ENCODE results near the gene RPL22L1. TPM values are rescaled to one million over a fixed set of nuclear protein-coding genes. Genes with fewer than 3 reads are reported as not detected.
"Not testable (repeated sequence)": the region's sequence is repeated elsewhere in the genome, so short reads cannot be mapped to it uniquely, and the experiment has no call there.

Gene RPL22L1
- total RNA-seq, 4 donors from 2014 or later: 76.0 to 344 (median 191) TPM

- Histone ChIP-seq H3K9me3 (no peaks in the 10 kb centered on the region), H3K4me1 (peaks cover 7 to 18% (median 8%) of the 10 kb centered on the region in 3 donors), H3K27me3 (peaks cover 0 to 10% (median 0%) of the 10 kb centered on the region in 4 donors), H3K4me3 (no peak overlapping the region), H3K27ac (no peak overlapping the region), H3K36me3 (no peaks in the 10 kb centered on the region)
- intact Hi-C loops (cut with DNase I): no loop called here
- WGBS, 2 donors: 93 to 96% methylated on average over 3 of the region's 3 CpGs
- DNase-seq: no peak
- no peak for TF ChIP-seq POLR2A (IDR thresholded peaks at IDR 0.05)
- TF ChIP-seq CTCF (IDR thresholded peaks at IDR 0.05): no peak
Measured at GRCh38 chr3:170903123-170903522, 33.1 kb upstream of the RPL22L1 start.

GRCh38 chr3:170899455-170899854 lies 29.5 kb upstream of the RPL22L1 start:
- TF ChIP-seq CTCF (IDR thresholded peaks at IDR 0.05) (no peak), POLR2A (IDR thresholded peaks at IDR 0.05) (no peak)
- H3K9me3 ChIP-seq: no peaks in the 10 kb centered on the region
- 90 to 100% methylated on average over 1 of the region's 1 CpG for WGBS, 2 donors
- no peak for DNase-seq
- H3K4me3 ChIP-seq: no peak overlapping the region
- intact Hi-C loops (cut with DNase I): no loop called here
- H3K36me3 ChIP-seq: no peaks in the 10 kb centered on the region
- no peaks in the 10 kb centered on the region for H3K4me1 ChIP-seq
- no peaks in the 10 kb centered on the region for H3K27me3 ChIP-seq
- H3K27ac ChIP-seq: no peak overlapping the region

- intact Hi-C loops (cut with DNase I): no loop called here
- Histone ChIP-seq H3K9me3 (no peaks in the 10 kb centered on the region), H3K36me3 (no peaks in the 10 kb centered on the region), H3K27me3 (no peaks in the 10 kb centered on the region), H3K4me3 (no peak overlapping the region), H3K4me1 (no peaks in the 10 kb centered on the region), H3K27ac (no peak overlapping the region)
- TF ChIP-seq CTCF (IDR thresholded peaks at IDR 0.05): no peak
- no peak for TF ChIP-seq POLR2A (IDR thresholded peaks at IDR 0.05)
- no peak for DNase-seq
- 91 to 93% methylated on average over 2 of the region's 2 CpGs for WGBS, 2 donors
Measured at GRCh38 chr3:170897978-170898377, 28.0 kb upstream of the RPL22L1 start.

- H3K27ac ChIP-seq; intact Hi-C loops (cut with DNase I); DNase-seq; H3K4me3 ChIP-seq; H3K36me3 ChIP-seq; H3K9me3 ChIP-seq; H3K4me1 ChIP-seq; H3K27me3 ChIP-seq: not testable (repeated sequence)
- 100% methylated on average over 1 of the region's 1 CpG for WGBS, 2 donors
Measured at GRCh38 chr3:170897199-170897598, 27.2 kb upstream of the RPL22L1 start.

- DNase-seq: no peak
- Histone ChIP-seq H3K27ac (no peak overlapping the region), H3K27me3 (no peaks in the 10 kb centered on the region), H3K4me3 (no peak overlapping the region), H3K4me1 (no peaks in the 10 kb centered on the region), H3K36me3 (no peaks in the 10 kb centered on the region), H3K9me3 (no peaks in the 10 kb centered on the region)
- intact Hi-C loops (cut with DNase I): no loop called here
- TF ChIP-seq POLR2A (IDR thresholded peaks at IDR 0.05) (no peak), CTCF (IDR thresholded peaks at IDR 0.05) (no peak)
- 90 to 91% methylated on average over 1 of the region's 1 CpG for WGBS, 2 donors
Measured at GRCh38 chr3:170896781-170897180, 26.8 kb upstream of the RPL22L1 start.

- H3K36me3 ChIP-seq; intact Hi-C loops (cut with DNase I); DNase-seq; H3K27ac ChIP-seq; H3K4me3 ChIP-seq; H3K27me3 ChIP-seq; H3K9me3 ChIP-seq; H3K4me1 ChIP-seq: not testable (repeated sequence)
- whole genome bisulfite sequencing, 2 donors: 87 to 94% methylated on average over 6 of the region's 6 CpGs
Measured at GRCh38 chr3:170896333-170896732, 26.3 kb upstream of the RPL22L1 start.
